ENCODE results near the gene CCSER2.
"Not testable (repeated sequence)": the region's sequence is repeated elsewhere in the genome, so short reads cannot be mapped to it uniquely, and the experiment has no call there.

Gene CCSER2, protein sequence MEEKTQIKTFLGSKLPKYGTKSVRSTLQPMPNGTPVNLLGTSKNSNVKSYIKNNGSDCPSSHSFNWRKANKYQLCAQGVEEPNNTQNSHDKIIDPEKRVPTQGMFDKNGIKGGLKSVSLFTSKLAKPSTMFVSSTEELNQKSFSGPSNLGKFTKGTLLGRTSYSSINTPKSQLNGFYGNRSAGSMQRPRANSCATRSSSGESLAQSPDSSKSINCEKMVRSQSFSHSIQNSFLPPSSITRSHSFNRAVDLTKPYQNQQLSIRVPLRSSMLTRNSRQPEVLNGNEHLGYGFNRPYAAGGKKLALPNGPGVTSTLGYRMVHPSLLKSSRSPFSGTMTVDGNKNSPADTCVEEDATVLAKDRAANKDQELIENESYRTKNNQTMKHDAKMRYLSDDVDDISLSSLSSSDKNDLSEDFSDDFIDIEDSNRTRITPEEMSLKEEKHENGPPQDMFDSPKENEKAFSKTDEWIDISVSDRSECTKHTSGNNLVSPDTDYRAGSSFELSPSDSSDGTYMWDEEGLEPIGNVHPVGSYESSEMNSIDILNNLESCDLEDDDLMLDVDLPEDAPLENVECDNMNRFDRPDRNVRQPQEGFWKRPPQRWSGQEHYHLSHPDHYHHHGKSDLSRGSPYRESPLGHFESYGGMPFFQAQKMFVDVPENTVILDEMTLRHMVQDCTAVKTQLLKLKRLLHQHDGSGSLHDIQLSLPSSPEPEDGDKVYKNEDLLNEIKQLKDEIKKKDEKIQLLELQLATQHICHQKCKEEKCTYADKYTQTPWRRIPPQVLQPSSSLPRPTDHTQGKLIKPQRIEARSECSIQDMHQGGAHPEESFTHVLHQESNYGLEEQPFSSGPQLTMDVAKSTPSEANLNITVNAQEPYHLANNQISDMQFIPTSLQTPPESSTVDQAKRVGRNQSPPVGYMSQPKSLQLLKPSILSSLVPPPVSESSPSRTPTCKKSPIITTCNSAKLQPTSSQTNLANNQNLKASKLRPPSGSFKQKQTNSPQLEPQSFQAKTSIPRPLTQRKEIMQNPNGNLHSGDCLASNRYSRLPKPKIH

DNA sequence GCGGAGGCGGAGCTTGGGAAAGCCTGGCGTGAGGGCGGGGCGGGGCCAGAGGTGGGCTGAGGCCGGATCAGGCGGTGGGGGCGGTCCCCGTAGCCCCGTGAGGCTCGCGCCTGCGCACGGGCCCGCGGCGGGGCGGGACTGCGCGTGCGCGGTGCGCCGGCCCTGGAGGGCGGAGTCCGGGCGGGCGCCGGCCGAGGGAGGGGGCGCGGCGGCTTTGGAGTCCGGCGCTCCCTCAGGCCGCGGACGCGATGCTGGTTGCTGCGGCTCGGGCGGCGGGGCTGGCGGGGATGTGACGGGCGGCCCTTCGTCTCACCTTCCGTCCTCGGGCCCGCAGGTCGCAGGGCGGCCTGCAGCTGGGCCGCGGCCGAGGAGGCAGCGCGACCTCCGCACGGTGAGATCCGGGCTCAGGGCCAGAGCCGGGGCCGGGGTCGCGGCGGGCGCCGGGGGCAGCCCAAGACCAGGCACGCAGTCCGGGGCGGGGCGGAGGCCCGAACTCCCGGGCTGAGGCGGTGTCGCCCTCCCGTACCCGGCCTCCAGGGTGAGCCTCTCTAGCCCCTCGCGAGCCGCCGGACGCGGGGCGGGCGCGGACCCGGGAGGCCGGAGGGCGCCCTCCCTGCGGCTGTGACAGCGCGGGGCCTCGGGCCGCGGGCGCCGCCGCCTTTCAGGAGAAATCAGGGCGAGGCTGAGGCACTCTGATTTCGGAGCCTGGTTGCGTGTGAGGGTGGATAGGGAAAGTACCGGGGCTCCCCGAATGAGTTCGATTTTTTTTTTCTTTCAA lies at the start of gene CCSER2:
TSS of gene CCSER2 (plus strand) at position 172 of the 778 bp plus-strand sequence. CDS start 42,464 bp downstream, outside the sequence.
- Mint-ChIP-seq H3K27me3 (no peaks in the 10 kb centered on the region), H3K36me3 (no peaks in the 10 kb centered on the region), H3K9me3 (no peaks in the 10 kb centered on the region), H3K4me1 (peaks cover 34% of the 10 kb centered on the region), H3K27ac (peak within 1 kb of the TSS; percentile 99), H3K4me3 (peak within 1 kb of the TSS; percentile 95)

DNA sequence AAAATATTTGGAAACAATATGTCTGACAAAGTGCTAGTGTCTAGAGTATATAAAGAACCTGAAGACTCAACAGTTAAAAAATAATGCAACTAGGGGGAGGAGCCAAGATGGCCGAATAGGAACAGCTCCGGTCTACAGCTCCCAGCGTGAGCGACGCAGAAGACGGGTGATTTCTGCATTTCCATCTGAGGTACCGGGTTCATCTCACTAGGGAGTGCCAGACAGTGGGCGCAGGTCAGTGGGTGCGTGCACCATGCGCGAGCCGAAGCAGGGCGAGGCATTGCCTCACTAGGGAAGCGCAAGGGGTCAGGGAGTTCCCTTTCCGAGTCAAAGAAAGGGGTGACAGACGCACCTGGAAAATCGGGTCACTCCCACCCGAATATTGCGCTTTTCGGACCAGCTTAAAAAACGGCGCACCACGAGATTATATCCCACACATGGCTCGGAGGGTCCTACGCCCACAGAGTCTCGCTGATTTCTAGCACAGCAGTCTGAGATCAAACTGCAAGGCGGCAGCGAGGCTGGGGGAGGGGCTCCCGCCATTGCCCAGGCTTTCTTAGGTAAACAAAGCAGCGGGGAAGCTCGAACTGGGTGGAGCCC lies 48.4 kb upstream of the CCSER2 start:
- H3K27ac Mint-ChIP-seq, H3K4me3 Mint-ChIP-seq, H3K27me3 Mint-ChIP-seq, H3K4me1 Mint-ChIP-seq, H3K36me3 Mint-ChIP-seq, H3K9me3 Mint-ChIP-seq: not testable (repeated sequence)

DNA sequence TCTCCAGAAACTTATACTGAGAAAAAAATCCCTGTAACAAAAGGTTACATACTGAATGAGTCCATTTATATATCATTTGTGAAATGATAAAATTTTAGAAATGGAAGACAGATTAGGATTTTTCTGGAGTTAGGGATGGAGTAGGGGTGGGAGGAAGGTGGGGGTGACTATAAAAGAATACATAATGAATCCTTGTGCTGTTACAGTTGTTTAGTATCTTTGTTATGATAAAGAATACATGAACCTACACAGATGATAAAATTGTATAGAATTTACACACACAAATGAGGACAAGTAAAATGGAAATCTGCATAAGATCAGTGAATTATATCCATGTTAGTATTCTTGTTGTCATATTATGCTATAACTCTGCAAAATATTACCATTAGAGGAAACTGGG lies 41.7 kb upstream of the CCSER2 start:
- no peak overlapping the region for H3K4me3 Mint-ChIP-seq
- H3K27ac Mint-ChIP-seq: no peak overlapping the region

DNA sequence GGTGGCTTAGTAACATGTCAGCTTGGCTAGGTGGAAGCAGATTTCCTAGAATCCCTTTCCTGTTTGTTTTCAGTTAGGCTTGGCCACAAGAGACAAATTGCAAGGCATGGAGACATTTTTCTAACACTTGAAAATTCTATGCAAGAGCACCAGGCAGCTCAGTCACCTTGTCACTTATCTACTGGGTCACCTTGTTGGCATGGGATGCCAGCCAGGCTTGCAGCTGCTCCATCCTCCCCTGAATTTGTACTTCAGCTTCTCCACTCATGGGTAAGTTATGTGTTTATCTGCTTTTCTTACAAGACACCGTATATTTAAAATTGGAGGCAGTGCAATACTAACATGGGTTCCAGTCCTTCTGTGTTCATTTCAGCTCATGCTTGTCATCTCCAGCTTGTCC lies 40.2 kb upstream of the CCSER2 start:
- H3K4me3 Mint-ChIP-seq: no peak overlapping the region
- H3K27me3 Mint-ChIP-seq: no peaks in the 10 kb centered on the region
- no peaks in the 10 kb centered on the region for H3K9me3 Mint-ChIP-seq
- H3K4me1 Mint-ChIP-seq: no peaks in the 10 kb centered on the region
- no peaks in the 10 kb centered on the region for H3K36me3 Mint-ChIP-seq
- no peak overlapping the region for H3K27ac Mint-ChIP-seq

More for the DNA sequence above, 41.7 kb upstream of the CCSER2 start:
- Mint-ChIP-seq H3K36me3 (no peaks in the 10 kb centered on the region), H3K27me3 (no peaks in the 10 kb centered on the region), H3K4me1 (no peaks in the 10 kb centered on the region), H3K9me3 (no peaks in the 10 kb centered on the region)

DNA sequence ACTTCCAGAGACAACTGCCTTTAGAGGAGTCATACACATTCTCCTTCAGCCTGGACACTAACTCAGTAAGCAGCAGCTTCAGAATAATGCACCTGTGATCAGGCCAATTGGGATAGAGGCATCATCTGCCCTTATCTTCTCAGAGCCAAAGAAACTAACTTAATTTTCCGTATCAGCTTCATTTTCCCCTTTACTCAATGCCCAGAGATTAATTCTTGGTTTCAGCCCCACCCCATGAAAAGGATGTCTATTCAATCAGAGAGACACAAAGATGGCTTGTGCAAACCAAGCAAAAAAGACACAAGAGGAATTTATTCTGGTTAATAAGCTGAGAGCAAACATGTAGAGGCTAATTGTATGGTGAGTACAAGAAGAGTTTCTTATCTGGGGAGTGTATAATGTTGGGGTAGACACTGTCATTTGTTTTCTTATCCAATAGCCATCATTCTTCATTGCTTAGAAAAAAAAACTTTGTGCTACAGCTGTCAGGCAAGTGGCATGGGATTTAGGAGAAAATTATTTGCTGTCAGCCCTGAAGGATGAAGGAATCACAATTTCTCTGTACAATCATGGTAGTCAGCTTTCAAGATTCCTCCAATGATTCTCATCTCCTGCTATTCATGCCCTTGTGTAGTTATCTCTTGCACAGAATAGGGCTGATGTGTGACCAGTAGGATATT lies 38.7 kb upstream of the CCSER2 start:
- H3K27me3 Mint-ChIP-seq: no peaks in the 10 kb centered on the region
- no peaks in the 10 kb centered on the region for H3K36me3 Mint-ChIP-seq
- no peak overlapping the region for H3K4me3 Mint-ChIP-seq
- H3K27ac Mint-ChIP-seq: no peak overlapping the region
- no peaks in the 10 kb centered on the region for H3K9me3 Mint-ChIP-seq
- no peaks in the 10 kb centered on the region for H3K4me1 Mint-ChIP-seq

DNA sequence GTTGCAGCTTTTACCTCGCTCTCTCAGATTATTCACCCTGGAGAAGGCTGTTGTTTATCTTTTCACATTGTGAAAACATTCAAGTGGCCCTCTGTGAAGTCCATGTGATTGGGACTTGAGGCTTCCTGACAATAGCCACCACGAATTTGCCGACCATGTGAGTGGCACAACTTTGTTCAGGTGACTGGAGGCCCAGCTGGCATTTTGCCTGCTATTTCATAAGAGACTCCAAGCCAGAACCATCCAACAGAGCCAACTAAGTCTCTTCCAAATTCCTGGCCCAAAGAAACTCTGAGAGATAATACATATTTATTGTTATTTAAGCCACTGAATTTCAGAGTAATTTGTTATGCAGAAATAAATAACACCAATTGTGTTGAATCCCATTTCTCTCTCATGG lies 38.2 kb upstream of the CCSER2 start:
- H3K36me3 Mint-ChIP-seq: no peaks in the 10 kb centered on the region
- H3K4me3 Mint-ChIP-seq: no peak overlapping the region
- H3K9me3 Mint-ChIP-seq: no peaks in the 10 kb centered on the region
- H3K27me3 Mint-ChIP-seq: no peaks in the 10 kb centered on the region
- no peak overlapping the region for H3K27ac Mint-ChIP-seq
- no peaks in the 10 kb centered on the region for H3K4me1 Mint-ChIP-seq

DNA sequence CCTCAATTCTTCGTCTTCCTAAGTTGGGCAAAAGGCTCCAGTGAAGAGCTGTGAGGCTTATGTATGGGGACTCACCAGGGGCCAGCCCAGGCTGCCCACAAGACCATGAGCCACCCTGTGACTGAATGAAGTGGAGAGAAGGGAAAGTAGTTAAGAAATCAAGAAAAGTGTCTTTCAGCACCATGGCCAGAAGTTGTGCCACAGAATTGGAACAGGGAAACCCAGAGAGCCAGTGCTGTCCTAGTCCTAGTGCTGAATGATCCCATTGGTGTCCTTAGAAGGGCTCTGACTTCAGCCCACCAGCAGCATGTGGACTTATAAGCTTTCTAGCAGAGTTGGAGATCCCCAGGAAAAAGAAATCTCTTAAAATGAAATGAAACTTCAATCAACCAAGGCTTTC lies 37.0 kb upstream of the CCSER2 start:
- H3K4me1 Mint-ChIP-seq: no peaks in the 10 kb centered on the region
- H3K36me3 Mint-ChIP-seq: no peaks in the 10 kb centered on the region
- H3K27ac Mint-ChIP-seq: no peak overlapping the region
- H3K27me3 Mint-ChIP-seq: no peaks in the 10 kb centered on the region
- no peak overlapping the region for H3K4me3 Mint-ChIP-seq
- no peaks in the 10 kb centered on the region for H3K9me3 Mint-ChIP-seq

DNA sequence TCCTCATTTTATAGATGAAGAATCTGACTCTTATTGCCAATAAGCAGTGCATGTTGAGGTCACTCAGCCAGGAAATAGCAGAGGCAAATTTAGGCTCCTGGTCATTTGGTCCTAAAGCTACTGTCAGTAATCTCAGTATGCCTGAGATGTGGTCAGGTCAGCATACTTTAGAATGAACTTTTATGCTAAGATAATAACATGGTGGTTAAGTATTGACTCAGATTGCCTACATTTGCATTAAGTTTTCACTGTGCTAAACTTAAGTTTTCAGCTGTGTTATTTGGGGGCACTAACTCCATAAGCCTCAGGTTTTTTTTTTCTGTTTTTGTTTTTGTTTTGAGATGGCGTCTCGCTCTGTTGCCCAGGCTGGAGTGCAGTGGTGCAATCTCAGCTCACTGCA lies 35.9 kb upstream of the CCSER2 start:
- H3K27me3 Mint-ChIP-seq: no peaks in the 10 kb centered on the region
- no peak overlapping the region for H3K4me3 Mint-ChIP-seq
- H3K27ac Mint-ChIP-seq: no peak overlapping the region
- no peaks in the 10 kb centered on the region for H3K9me3 Mint-ChIP-seq
- no peaks in the 10 kb centered on the region for H3K36me3 Mint-ChIP-seq
- H3K4me1 Mint-ChIP-seq: no peaks in the 10 kb centered on the region

DNA sequence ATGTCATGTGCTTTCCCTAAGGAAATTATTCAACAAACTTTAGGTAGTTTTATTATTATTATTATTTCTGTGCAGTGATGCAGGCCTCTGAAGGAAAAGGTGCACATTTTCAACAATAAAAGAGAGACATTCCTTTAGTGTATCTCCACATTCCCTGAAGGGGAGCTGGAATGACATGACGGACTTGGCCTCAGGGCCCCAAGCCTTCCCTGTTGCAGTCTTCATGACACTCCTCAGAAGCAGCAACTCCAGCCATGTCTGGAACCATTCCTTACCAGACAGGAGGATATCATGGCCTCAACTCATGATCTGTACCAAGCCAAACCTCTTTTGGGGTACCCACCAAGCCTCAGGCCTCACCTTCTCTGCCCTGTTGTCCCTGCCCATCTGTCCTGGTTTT lies 35.2 kb upstream of the CCSER2 start:
- Mint-ChIP-seq H3K36me3 (no peaks in the 10 kb centered on the region), H3K27me3 (no peaks in the 10 kb centered on the region), H3K27ac (no peak overlapping the region), H3K9me3 (no peaks in the 10 kb centered on the region), H3K4me3 (no peak overlapping the region), H3K4me1 (no peaks in the 10 kb centered on the region)

DNA sequence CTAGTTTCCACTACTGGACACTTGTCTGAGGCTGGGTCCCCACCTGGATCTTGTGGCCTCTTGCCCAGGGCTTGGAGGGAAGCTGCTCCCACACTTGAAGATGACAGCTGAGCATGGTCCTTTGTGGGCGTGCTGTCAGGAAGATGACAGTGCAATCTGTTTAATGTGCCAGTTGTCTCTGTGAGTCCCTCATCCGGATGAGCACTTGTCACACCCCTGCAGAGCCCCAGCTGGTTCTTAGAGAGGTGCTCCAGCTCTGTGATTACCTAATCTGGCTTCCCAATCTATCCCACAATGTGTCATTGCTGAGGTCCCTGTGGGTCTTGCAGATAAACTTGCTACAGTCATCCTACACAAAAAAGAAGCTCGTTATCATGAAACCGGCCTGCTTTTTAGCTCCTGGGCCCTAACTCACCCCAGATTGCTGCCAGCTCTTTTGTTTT lies 34.8 kb upstream of the CCSER2 start:
- no peaks in the 10 kb centered on the region for H3K4me1 Mint-ChIP-seq
- no peaks in the 10 kb centered on the region for H3K27me3 Mint-ChIP-seq
- H3K9me3 Mint-ChIP-seq: no peaks in the 10 kb centered on the region
- no peaks in the 10 kb centered on the region for H3K36me3 Mint-ChIP-seq
- H3K27ac Mint-ChIP-seq: no peak overlapping the region
- H3K4me3 Mint-ChIP-seq: no peak overlapping the region

DNA sequence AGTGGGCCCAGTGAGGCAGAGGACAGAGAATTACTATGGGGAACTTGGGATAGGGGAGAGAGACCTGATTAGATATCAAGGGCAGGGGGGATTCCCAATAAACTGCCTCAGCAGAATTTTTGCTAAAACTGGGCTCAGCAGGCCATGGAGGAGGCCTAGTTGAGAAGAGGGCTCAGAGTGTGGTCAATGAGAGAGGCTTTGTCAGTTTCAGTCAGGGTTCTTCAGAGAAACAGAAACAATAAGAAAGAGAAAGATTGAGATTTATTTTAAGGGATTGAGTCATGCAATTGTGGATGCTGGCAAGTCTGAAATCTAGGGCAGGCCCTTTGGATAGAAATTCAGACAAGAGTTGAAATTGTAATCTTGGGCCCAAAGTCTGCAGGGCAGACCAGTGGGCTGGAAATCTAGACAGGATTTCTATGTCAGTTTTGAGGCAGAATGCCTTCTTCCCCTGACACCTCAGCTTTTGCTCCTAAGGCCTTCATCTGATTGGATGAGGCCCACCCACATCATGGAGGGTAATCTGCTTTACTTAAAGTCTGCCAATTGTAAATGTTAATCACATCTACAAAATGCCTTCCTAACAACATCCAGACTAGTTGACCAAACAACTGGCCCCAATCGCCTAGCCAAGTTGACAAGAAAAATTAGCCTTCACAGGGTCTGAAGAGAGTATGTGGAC lies 33.5 kb upstream of the CCSER2 start:
- Mint-ChIP-seq H3K36me3 (no peaks in the 10 kb centered on the region), H3K27ac (no peak overlapping the region), H3K4me3 (no peak overlapping the region), H3K9me3 (no peaks in the 10 kb centered on the region), H3K4me1 (no peaks in the 10 kb centered on the region), H3K27me3 (no peaks in the 10 kb centered on the region)

DNA sequence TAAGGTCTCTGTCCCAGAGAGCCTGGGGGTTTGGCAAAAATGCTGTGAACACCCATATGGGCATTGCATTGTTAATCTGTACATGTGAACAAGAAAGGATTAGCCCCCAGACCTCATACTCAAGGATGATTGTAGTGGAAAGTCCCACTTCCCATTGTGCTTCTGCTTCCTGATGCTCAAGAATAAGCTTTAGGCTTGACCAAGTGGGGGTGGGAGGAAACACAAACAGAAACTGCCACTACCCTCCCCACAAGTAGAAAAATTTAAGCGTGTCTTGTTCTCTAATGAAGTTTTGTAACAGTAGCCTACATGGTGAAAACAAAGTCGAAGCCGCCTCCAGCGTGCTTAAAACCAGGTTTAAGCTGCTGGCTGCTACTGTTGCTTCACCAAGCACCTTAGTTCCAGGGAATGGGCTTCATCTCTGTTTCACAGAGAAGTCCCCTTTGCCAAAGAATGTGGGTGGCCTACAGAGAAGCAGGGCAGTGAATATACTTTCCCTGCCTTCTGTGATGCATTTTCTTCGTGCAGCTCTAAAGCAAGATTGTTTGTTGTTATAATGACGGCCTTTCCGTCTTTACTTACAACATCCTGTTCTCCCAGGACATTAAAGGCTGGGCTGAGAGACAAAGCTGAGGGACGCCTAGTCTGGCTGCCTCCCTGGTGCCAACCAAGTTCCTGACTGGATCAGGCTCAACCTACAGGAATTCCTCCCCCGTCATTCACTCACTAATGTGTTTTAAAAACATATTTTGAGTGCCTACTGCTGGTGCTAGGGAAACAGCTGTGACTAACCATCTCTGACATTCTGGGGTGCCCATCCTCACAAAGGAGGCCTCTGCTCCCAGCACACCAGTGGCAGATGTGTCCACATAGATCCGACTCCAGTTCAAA lies 32.1 kb upstream of the CCSER2 start:
- Mint-ChIP-seq H3K4me1 (no peaks in the 10 kb centered on the region), H3K27ac (no peak overlapping the region)

DNA sequence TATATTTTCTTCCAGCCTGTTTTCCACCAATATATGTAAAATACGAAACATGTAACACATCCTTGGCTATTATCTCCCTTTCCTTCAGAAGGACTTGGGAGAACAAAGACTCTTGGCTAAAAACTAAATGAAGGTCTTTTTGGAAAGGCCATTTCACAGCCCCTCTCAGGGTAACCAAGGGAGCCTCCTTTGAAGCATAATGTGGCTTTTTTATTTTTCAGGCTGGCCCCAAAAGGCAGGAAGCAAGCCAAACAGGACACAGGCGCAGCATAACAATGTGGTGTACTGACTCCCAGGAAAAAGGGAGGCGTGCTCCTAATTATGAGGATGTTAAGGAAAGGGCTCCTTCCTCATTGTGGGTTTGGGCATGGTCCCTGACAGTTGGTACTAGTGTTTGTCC lies 30.3 kb upstream of the CCSER2 start:
- no peak overlapping the region for H3K4me3 Mint-ChIP-seq
- no peaks in the 10 kb centered on the region for H3K4me1 Mint-ChIP-seq
- H3K36me3 Mint-ChIP-seq: no peaks in the 10 kb centered on the region
- H3K27me3 Mint-ChIP-seq: peaks cover 2% of the 10 kb centered on the region
- no peak overlapping the region for H3K27ac Mint-ChIP-seq
- no peaks in the 10 kb centered on the region for H3K9me3 Mint-ChIP-seq

More for the DNA sequence above, 32.1 kb upstream of the CCSER2 start:
- Mint-ChIP-seq H3K9me3 (no peaks in the 10 kb centered on the region), H3K27me3 (no peaks in the 10 kb centered on the region), H3K4me3 (no peak overlapping the region), H3K36me3 (no peaks in the 10 kb centered on the region)

All from activated naive CD4-positive, alpha-beta T cell treated with anti-CD3 and anti-CD28 coated beads, Interleukin-2, amount 50 U/mL, for 24 hours (primary cell).